Osteocyte (in vitro differentiated cells): ENCODE results near the gene SLC47A1. TPM values are rescaled to one million over a fixed set of nuclear protein-coding genes. Genes with fewer than 3 reads are reported as not detected.

Experiments used
- DNase-seq: peaks from one replicate; pipeline ENCODE4 v3.0.0; 2021; ENCODE audit warnings: mixed read lengths; ENCODE audit not compliant: unreplicated experiment; ENCODE audit errors: extremely low spot score
- H3K27ac Mint-ChIP-seq: one replicate; pipeline ENCODE4 v1.8.0; 2021; ENCODE audit warnings: mild to moderate bottlenecking, mixed read lengths; ENCODE audit not compliant: unreplicated experiment
- H3K27me3 Mint-ChIP-seq: one replicate; pipeline ENCODE4 v1.8.0; 2021; ENCODE audit warnings: mixed read lengths; ENCODE audit not compliant: unreplicated experiment
- H3K36me3 Mint-ChIP-seq: one replicate; pipeline ENCODE4 v1.8.0; 2021; ENCODE audit warnings: mixed read lengths; ENCODE audit not compliant: unreplicated experiment
- H3K4me1 Mint-ChIP-seq: one replicate; pipeline ENCODE4 v1.8.0; 2021; ENCODE audit warnings: mixed read lengths; ENCODE audit not compliant: unreplicated experiment
- H3K4me3 Mint-ChIP-seq: one replicate; pipeline ENCODE4 v1.8.0; 2021; ENCODE audit warnings: mild to moderate bottlenecking, moderate library complexity, mixed read lengths; ENCODE audit not compliant: unreplicated experiment
- H3K9me3 Mint-ChIP-seq: one replicate; pipeline ENCODE4 v1.8.0; 2021; ENCODE audit warnings: mixed read lengths; ENCODE audit not compliant: unreplicated experiment
- total RNA-seq: library from RNA; stranded (reverse); gene quantifications from 2 replicates; pipeline ENCODE4 v1.2.1, GENCODE V29; 2021
- TF ChIP-seq, protein P1 (sequence below): fragments of 200-600 bp; sonication (generic); IDR thresholded peaks from 2 replicates; pipeline ENCODE4 v1.5.0; 2021; ENCODE audit warnings: antibody characterized with exemption, mild to moderate bottlenecking, moderate library complexity

The SLC47A1 gene
- total RNA-seq, 1 donor from 2014 or later: 2.4 TPM

DNA sequence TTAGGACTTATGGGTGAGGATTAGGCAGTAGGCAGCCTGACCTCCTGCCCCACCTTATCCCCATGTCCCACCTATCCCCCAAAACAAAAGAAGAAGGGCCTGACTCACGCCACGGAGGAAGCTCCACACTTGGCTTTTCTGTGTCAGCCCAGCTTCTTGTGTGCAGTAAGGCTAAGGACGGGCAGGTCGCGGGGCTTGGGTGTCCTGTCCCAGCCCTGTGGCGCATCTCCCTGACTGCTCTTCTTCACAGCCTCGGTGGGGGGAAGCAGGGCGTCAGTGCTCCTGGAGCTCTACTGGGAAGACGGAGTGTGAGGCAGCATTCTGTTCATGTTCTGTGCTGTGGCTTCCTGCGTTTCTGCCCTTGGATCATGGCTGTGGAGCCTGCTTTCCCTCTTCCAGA is 80.3 kb downstream of the SLC47A1 start:
- no peak for DNase-seq
- TF ChIP-seq, protein P1, sequence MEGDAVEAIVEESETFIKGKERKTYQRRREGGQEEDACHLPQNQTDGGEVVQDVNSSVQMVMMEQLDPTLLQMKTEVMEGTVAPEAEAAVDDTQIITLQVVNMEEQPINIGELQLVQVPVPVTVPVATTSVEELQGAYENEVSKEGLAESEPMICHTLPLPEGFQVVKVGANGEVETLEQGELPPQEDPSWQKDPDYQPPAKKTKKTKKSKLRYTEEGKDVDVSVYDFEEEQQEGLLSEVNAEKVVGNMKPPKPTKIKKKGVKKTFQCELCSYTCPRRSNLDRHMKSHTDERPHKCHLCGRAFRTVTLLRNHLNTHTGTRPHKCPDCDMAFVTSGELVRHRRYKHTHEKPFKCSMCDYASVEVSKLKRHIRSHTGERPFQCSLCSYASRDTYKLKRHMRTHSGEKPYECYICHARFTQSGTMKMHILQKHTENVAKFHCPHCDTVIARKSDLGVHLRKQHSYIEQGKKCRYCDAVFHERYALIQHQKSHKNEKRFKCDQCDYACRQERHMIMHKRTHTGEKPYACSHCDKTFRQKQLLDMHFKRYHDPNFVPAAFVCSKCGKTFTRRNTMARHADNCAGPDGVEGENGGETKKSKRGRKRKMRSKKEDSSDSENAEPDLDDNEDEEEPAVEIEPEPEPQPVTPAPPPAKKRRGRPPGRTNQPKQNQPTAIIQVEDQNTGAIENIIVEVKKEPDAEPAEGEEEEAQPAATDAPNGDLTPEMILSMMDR: no peak
- Mint-ChIP-seq H3K4me1 (peaks cover 4% of the 10 kb centered on the region), H3K36me3 (peaks cover 6% of the 10 kb centered on the region), H3K9me3 (peaks cover 15% of the 10 kb centered on the region), H3K4me3 (no peak overlapping the region), H3K27ac (no peak overlapping the region), H3K27me3 (no peaks in the 10 kb centered on the region)

DNA sequence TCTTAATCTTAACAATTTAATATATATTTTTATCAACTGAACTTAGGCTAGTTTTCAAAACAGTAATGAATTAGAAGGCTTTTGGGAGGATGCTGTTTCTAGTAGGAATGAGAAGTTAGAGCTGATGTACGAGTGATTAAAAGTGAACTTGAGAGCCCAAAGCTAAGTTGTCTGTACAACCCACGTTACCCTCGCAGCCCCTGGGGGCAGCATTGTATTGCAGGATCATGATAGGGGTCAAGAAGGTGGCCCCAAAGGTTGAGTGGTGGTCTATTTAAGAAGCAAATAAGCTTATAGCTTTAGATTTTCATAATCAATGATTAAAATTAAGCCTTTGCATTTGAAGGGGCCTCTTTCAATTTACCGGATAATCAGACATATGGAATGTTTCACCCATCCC is 81.2 kb downstream of the SLC47A1 start:
- TF ChIP-seq, protein P1: no peak
- H3K36me3 Mint-ChIP-seq: peaks cover 12% of the 10 kb centered on the region
- peaks cover 4% of the 10 kb centered on the region for H3K4me1 Mint-ChIP-seq
- no peak for DNase-seq
- H3K27ac Mint-ChIP-seq: no peak overlapping the region
- no peaks in the 10 kb centered on the region for H3K27me3 Mint-ChIP-seq
- no peak overlapping the region for H3K4me3 Mint-ChIP-seq
- H3K9me3 Mint-ChIP-seq: peaks cover 24% of the 10 kb centered on the region

- no peak for DNase-seq
- peaks cover 12% of the 10 kb centered on the region for H3K36me3 Mint-ChIP-seq
- peaks cover 26% of the 10 kb centered on the region for H3K9me3 Mint-ChIP-seq
- TF ChIP-seq, protein P1: no peak
- peaks cover 4% of the 10 kb centered on the region for H3K4me1 Mint-ChIP-seq
- H3K27me3 Mint-ChIP-seq: no peaks in the 10 kb centered on the region
- no peak overlapping the region for H3K27ac Mint-ChIP-seq
- no peak overlapping the region for H3K4me3 Mint-ChIP-seq
Measured at GRCh38 chr17:19618015-19618414, 84.4 kb downstream of the SLC47A1 start.

- DNase-seq: no peak
- Mint-ChIP-seq H3K27ac (no peak overlapping the region), H3K9me3 (peaks cover 26% of the 10 kb centered on the region), H3K36me3 (peaks cover 12% of the 10 kb centered on the region), H3K4me3 (no peak overlapping the region), H3K4me1 (no peaks in the 10 kb centered on the region), H3K27me3 (no peaks in the 10 kb centered on the region)
- TF ChIP-seq, protein P1: no peak
Measured at GRCh38 chr17:19619705-19620325, 86.2 kb downstream of the SLC47A1 start.

DNA sequence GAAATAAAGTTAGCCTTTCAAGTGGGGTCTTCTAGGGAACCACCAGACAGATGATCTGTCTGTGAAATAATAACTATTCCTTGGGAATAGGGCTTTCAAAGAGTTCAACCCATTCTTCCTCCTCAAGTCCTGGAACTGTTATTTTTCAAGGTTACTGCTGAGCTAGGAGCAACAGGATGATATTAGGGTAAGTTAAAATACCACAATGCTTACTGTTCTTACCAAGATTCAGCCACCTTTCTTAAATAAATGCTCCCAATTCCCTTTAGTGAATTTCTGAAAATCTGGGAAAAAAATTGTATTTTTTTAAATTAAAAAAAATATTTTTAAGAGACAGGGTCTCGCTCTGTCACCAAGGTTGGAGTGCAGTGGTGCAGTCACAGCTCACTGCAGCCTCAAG is 88.0 kb downstream of the SLC47A1 start:
- H3K36me3 Mint-ChIP-seq: peaks cover 12% of the 10 kb centered on the region
- no peak for DNase-seq
- H3K9me3 Mint-ChIP-seq: peaks cover 26% of the 10 kb centered on the region
- TF ChIP-seq, protein P1: no peak
- H3K4me1 Mint-ChIP-seq: no peaks in the 10 kb centered on the region
- H3K27ac Mint-ChIP-seq: no peak overlapping the region
- H3K27me3 Mint-ChIP-seq: no peaks in the 10 kb centered on the region
- no peak overlapping the region for H3K4me3 Mint-ChIP-seq
